PC-3 (cell line): ENCODE measurements around the gene TM4SF20. TPM values are rescaled to one million over a fixed set of nuclear protein-coding genes. Genes with fewer than 3 reads are reported as not detected.

Experiments
- ATAC-seq: fragments of 200-7000 bp; cut with Tn5 transposase; 2 replicates; pipeline ENCODE4 v1.9.1; 2020; ENCODE audit warnings: mild to moderate bottlenecking, moderate library complexity
- BruUV-seq: library from RNA; stranded (reverse); fragments of 400-500 nt; replicated peaks from 2 replicates; lab custom pipeline; 2021; lab: Mats Ljungman, UMichigan
- CTCF ChIA-PET: fragments of 300-600 bp; sonication (Branson Sonifier 250); formaldehyde crosslinking; loops from one replicate; lab custom pipeline; 2022; ENCODE audit warnings: antibody characterized with exemption; lab: Charles Lee
- POLR2A ChIA-PET: fragments of 300-600 bp; sonication (Branson Sonifier 250); formaldehyde crosslinking; loops from one replicate; lab custom pipeline; 2022; ENCODE audit warnings: antibody characterized with exemption; ENCODE audit not compliant: unreplicated experiment; lab: Charles Lee
- DNase-seq: peaks from one replicate; pipeline ENCODE4 v3.0.0-alpha.2; 2015
- H2AFZ ChIP-seq: fragments of 300-600 bp; sonication (generic); 2 replicates; pipeline ENCODE4 v1.6.0; 2016; ENCODE audit warnings: antibody characterized with exemption, low read length
- H3F3A ChIP-seq: fragments of 300-600 bp; sonication (generic); one replicate; pipeline ENCODE4 v1.6.0; 2017; ENCODE audit warnings: antibody characterized with exemption, low read length, control low read depth, mild to moderate bottlenecking; ENCODE audit not compliant: unreplicated experiment
- H3K27ac ChIP-seq: fragments of 300-600 bp; sonication (generic); 2 replicates; pipeline ENCODE4 v1.5.1; 2016; ENCODE audit warnings: mild to moderate bottlenecking, low read length
- H3K27me3 ChIP-seq: fragments of 300-600 bp; sonication (generic); 2 replicates; pipeline ENCODE4 v1.6.1; 2016; ENCODE audit warnings: low read length, mixed read lengths
- H3K36me3 ChIP-seq: fragments of 300-600 bp; sonication (generic); 2 replicates; pipeline ENCODE4 v1.6.1; 2016; ENCODE audit warnings: low read depth, mixed run types, low read length, mixed read lengths
- H3K4me1 ChIP-seq: fragments of 300-600 bp; sonication (generic); 2 replicates; pipeline ENCODE4 v1.5.1; 2016; ENCODE audit warnings: low read length; ENCODE audit not compliant: insufficient read depth
- H3K4me2 ChIP-seq: fragments of 300-600 bp; sonication (generic); 2 replicates; pipeline ENCODE4 v1.6.0; 2016; ENCODE audit warnings: low read length
- H3K4me3 ChIP-seq: fragments of 300-600 bp; sonication (generic); 2 replicates; pipeline ENCODE4 v1.5.1; 2016; ENCODE audit warnings: mild to moderate bottlenecking, low read length, mixed read lengths
- H3K79me2 ChIP-seq: fragments of 300-600 bp; sonication (generic); 2 replicates; pipeline ENCODE4 v1.6.1; 2017; ENCODE audit warnings: low read length, mixed read lengths
- H3K9ac ChIP-seq: fragments of 300-600 bp; sonication (generic); 2 replicates; pipeline ENCODE4 v1.6.0; 2016; ENCODE audit warnings: mild to moderate bottlenecking, low read length
- H3K9me2 ChIP-seq: fragments of 300-600 bp; sonication (generic); replicated peaks from 2 replicates; pipeline ENCODE4 v1.6.1; 2016; ENCODE audit warnings: mixed run types, low read length, mixed read lengths
- H3K9me3 ChIP-seq: fragments of 300-600 bp; sonication (generic); 2 replicates; pipeline ENCODE4 v1.6.1; 2016; ENCODE audit warnings: low read length, mixed read lengths
- H4K20me1 ChIP-seq: fragments of 300-600 bp; sonication (generic); 2 replicates; pipeline ENCODE4 v1.6.1; 2016; ENCODE audit warnings: low read length, mixed read lengths
- EZH2 ChIP-seq: fragments of 300-600 bp; sonication (generic); IDR thresholded peaks from one replicate; pipeline ENCODE4 v1.6.1; 2017; ENCODE audit warnings: antibody characterized with exemption, mild to moderate bottlenecking, low read length; ENCODE audit not compliant: unreplicated experiment
- EZH2phosphoT487 ChIP-seq: fragments of 300-600 bp; sonication (generic); IDR thresholded peaks from 2 replicates; pipeline ENCODE4 v1.6.1; 2018; ENCODE audit warnings: mild to moderate bottlenecking, antibody characterized with exemption, low read length, borderline replicate concordance
- intact Hi-C: fragments of 100-400 bp; cut with micrococcal nuclease; formaldehyde crosslinking; loops from 2 replicates; pipeline ENCODE4 v1.9.0; 2023
- total RNA-seq: library from RNA; depleted of rRNA; stranded (reverse); fragments of >200 nt; gene quantifications from 2 replicates; pipeline ENCODE4 v1.2.3, GENCODE V29; 2014
- TF ChIP-seq, protein P1 (sequence below): fragments of 300-600 bp; sonication (generic); conservative IDR thresholded peaks from 2 replicates; pipeline ENCODE4 v1.5.1; 2017; ENCODE audit warnings: antibody characterized with exemption, low read depth, mild to moderate bottlenecking, low read length

The TM4SF20 gene
- total RNA-seq, 1 experiment from 2014 or later, result not detected

DNA sequence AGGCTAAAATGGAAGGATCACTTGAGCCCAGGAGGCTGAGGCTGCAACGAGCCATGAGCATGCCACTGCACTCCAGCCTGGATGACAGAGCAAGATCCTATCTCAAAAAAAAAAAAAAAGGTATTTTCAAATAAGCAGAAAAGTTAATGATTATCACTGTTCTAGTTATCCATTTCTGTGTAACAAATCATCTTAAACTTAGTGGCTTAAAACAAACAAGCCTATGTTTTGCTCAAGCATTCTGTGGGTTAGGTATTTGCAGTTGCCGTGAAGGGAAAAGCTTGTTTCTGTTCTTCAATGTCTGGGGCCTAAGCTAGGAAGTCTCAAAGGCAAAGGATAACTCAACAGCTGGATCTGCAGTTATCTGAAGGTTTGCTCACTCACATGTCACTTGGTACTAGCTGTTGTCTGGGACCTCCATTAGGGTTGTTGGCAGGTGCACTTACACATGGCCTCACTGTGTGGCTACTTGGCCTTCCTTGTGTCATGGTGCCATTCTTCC, 40.0 kb downstream of the TM4SF20 start:
- ChIA-PET CTCF (interaction anchor here (0.6 kb wide), 1 partner anchor 9 kb away, joined by 4 read pairs; no protein-coding TSS in a partner anchor), POLR2A (interaction anchor here (0.6 kb wide), 1 partner anchor 9 kb away, joined by 3 read pairs; no protein-coding TSS in a partner anchor)
- Histone ChIP-seq H3K27me3 (no peaks in the 10 kb centered on the region), H3K9me2 (no peaks in the 10 kb centered on the region), H3K4me1 (no peaks in the 10 kb centered on the region), H3K9ac (no peak overlapping the region), H3K4me2 (no peak overlapping the region), H3K9me3 (no peaks in the 10 kb centered on the region), H2AFZ (no peak overlapping the region), H3K79me2 (no peaks in the 10 kb centered on the region), H4K20me1 (no peaks in the 10 kb centered on the region), H3K4me3 (no peak overlapping the region), H3K27ac (no peak overlapping the region), H3K36me3 (peaks cover 11% of the 10 kb centered on the region; the same call in 1 of the 2 replicates), H3F3A (no peaks in the 10 kb centered on the region)
- intact Hi-C loops, result no loop called here
- no peak for TF ChIP-seq EZH2phosphoT487
- TF ChIP-seq, protein P1, sequence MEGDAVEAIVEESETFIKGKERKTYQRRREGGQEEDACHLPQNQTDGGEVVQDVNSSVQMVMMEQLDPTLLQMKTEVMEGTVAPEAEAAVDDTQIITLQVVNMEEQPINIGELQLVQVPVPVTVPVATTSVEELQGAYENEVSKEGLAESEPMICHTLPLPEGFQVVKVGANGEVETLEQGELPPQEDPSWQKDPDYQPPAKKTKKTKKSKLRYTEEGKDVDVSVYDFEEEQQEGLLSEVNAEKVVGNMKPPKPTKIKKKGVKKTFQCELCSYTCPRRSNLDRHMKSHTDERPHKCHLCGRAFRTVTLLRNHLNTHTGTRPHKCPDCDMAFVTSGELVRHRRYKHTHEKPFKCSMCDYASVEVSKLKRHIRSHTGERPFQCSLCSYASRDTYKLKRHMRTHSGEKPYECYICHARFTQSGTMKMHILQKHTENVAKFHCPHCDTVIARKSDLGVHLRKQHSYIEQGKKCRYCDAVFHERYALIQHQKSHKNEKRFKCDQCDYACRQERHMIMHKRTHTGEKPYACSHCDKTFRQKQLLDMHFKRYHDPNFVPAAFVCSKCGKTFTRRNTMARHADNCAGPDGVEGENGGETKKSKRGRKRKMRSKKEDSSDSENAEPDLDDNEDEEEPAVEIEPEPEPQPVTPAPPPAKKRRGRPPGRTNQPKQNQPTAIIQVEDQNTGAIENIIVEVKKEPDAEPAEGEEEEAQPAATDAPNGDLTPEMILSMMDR, result no peak
- no peak for TF ChIP-seq EZH2
- DNase-seq, result no peak
- no TSS peak for BruUV-seq
- no peak for ATAC-seq

DNA sequence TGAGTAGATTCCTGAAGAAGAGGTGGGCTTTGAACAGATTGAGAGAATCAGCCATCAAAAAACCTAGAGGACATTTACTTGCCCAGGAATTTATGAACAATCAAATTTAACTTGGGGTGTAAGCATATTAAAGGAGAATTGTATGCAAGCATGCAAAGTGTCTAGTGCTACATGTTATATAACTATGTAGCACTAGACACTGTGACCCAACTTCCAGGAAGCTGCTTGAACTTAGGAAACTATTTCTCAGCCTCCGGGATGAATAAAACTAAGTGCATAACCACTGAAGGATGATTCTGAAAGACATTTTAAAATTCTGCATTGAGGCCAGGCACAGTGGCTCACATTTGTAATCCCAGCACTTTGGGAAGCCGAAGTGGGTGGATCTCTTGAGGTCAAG, 41.7 kb downstream of the TM4SF20 start:
- H3K9ac ChIP-seq, result no peak overlapping the region
- ChIA-PET POLR2A (no interaction called here), CTCF (no interaction called here)
- no peaks in the 10 kb centered on the region for H3F3A ChIP-seq
- H3K27ac ChIP-seq, result no peak overlapping the region
- H3K36me3 ChIP-seq, result peaks cover 23% of the 10 kb centered on the region
- no peaks in the 10 kb centered on the region for H3K4me1 ChIP-seq
- BruUV-seq, result no TSS peak
- H3K4me2 ChIP-seq, result no peak overlapping the region
- no peaks in the 10 kb centered on the region for H3K79me2 ChIP-seq
- no peaks in the 10 kb centered on the region for H4K20me1 ChIP-seq
- H3K27me3 ChIP-seq, result no peaks in the 10 kb centered on the region
- intact Hi-C loops, result no loop called here
- ATAC-seq (no peak), DNase-seq (no peak)
- H3K9me2 ChIP-seq, result no peaks in the 10 kb centered on the region
- no peaks in the 10 kb centered on the region for H3K9me3 ChIP-seq
- TF ChIP-seq EZH2 (no peak), EZH2phosphoT487 (no peak)
- TF ChIP-seq, protein P1, result no peak
- no peak overlapping the region for H2AFZ ChIP-seq
- no peak overlapping the region for H3K4me3 ChIP-seq

DNA sequence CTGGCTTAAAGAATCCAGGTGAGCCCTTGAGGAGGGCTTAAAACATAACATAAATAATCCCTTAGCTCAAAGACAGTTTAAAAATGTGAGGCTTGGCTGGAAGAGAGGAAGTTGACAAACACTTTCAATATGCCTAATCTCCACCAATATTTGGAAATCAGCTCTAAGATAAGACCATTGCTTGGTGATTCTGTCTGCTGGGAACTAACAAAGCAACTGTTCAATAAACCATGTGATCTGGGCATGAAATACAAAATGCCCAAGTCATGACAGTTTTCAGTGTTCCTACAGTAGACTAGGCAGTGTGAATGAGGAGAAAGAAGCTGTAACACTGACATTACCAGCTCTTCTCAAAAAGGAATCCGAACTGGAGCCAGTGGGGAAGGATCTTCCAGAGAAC, 43.4 kb downstream of the TM4SF20 start:
- no peak for ATAC-seq
- ChIA-PET POLR2A (no interaction called here), CTCF (no interaction called here)
- Histone ChIP-seq H3K4me1 (no peaks in the 10 kb centered on the region), H3K4me2 (no peak overlapping the region), H3K9ac (no peak overlapping the region), H3K27me3 (no peaks in the 10 kb centered on the region), H2AFZ (no peak overlapping the region), H4K20me1 (no peaks in the 10 kb centered on the region), H3K4me3 (no peak overlapping the region), H3K27ac (no peak overlapping the region), H3K36me3 (peaks cover 33% of the 10 kb centered on the region), H3K9me2 (no peaks in the 10 kb centered on the region), H3K9me3 (no peaks in the 10 kb centered on the region), H3K79me2 (0 out of 2 replicates have a peak, but pooled peaks cover 9% of the 10 kb centered on the region), H3F3A (no peaks in the 10 kb centered on the region)
- BruUV-seq, result no TSS peak
- no peak for DNase-seq
- TF ChIP-seq, protein P1, result no peak
- TF ChIP-seq EZH2 (no peak), EZH2phosphoT487 (no peak)
- intact Hi-C loops, result no loop called here
